Left ventricle myocardium inferior (tissue), 1 donor: ENCODE data around the gene PGA4. TPM values are rescaled to one million over a fixed set of nuclear protein-coding genes. Genes with fewer than 3 reads are reported as not detected.

Source experiments
- DNase-seq: peaks from one replicate; pipeline ENCODE4 v3.0.0-alpha.2; 2020
- H3K27ac ChIP-seq: fragments of 200-600 bp; replicated peaks from 2 replicates; pipeline ENCODE4 v1.8.0; 2021
- H3K27me3 ChIP-seq: fragments of 200-600 bp; 2 replicates; pipeline ENCODE4 v1.8.0; 2021; ENCODE audit warnings: low read depth
- H3K36me3 ChIP-seq: fragments of 200-600 bp; 2 replicates; pipeline ENCODE4 v1.8.0; 2021
- H3K4me1 ChIP-seq: fragments of 200-600 bp; 2 replicates; pipeline ENCODE4 v1.8.0; 2021
- H3K4me3 ChIP-seq: fragments of 200-600 bp; 2 replicates; pipeline ENCODE4 v1.8.0; 2021; ENCODE audit warnings: mild to moderate bottlenecking, moderate library complexity
- H3K9me3 ChIP-seq: fragments of 200-600 bp; replicated peaks from 2 replicates; pipeline ENCODE4 v1.8.0; 2021
- intact Hi-C: fragments of 100-400 bp; cut with micrococcal nuclease; formaldehyde crosslinking; loops from one replicate; pipeline ENCODE4 v1.11.0; 2022
- total RNA-seq: library from RNA; stranded (reverse); fragmentation: NEBNext Ultra II Directional; extraction: Animal tissue kit (Norgen Biotek cat#: 25700); gene quantifications from one replicate; pipeline ENCODE4 v1.2.1, GENCODE V29; 2021
- TF ChIP-seq, protein P1 (sequence below): fragments of 200-600 bp; IDR thresholded peaks from 2 replicates; pipeline ENCODE4 v1.8.0; 2021; ENCODE audit warnings: antibody characterized with exemption, mild to moderate bottlenecking, borderline replicate concordance
- donor health status: DM: no; HTN: yes; CAD: no; lungs with severe emphysema.

PGA4 gene
- total RNA-seq, 1 donor from 2014 or later = 1.3 TPM

DNA sequence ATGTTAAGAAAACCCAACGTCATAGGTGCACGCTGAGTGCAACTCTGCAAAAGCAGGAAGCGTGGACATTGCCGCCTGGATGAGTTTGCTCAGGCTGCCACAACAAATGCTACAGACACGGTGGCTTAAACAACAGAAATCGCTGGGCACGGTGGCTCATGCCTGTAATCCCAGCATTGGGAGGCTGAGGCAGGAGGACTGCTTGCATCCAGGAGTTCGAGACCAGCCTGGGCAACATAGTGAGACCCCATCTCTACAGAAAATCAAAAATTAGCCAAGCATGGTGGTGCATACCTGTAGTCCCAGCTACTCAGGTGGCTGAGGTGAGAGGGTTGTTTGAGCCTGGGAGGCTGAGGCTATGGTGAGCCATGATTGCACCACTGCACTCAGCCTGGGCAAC is 32.2 kb upstream of the PGA4 start:
- TF ChIP-seq, protein P1, sequence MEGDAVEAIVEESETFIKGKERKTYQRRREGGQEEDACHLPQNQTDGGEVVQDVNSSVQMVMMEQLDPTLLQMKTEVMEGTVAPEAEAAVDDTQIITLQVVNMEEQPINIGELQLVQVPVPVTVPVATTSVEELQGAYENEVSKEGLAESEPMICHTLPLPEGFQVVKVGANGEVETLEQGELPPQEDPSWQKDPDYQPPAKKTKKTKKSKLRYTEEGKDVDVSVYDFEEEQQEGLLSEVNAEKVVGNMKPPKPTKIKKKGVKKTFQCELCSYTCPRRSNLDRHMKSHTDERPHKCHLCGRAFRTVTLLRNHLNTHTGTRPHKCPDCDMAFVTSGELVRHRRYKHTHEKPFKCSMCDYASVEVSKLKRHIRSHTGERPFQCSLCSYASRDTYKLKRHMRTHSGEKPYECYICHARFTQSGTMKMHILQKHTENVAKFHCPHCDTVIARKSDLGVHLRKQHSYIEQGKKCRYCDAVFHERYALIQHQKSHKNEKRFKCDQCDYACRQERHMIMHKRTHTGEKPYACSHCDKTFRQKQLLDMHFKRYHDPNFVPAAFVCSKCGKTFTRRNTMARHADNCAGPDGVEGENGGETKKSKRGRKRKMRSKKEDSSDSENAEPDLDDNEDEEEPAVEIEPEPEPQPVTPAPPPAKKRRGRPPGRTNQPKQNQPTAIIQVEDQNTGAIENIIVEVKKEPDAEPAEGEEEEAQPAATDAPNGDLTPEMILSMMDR = no peak
- intact Hi-C loops = no loop called here

DNA sequence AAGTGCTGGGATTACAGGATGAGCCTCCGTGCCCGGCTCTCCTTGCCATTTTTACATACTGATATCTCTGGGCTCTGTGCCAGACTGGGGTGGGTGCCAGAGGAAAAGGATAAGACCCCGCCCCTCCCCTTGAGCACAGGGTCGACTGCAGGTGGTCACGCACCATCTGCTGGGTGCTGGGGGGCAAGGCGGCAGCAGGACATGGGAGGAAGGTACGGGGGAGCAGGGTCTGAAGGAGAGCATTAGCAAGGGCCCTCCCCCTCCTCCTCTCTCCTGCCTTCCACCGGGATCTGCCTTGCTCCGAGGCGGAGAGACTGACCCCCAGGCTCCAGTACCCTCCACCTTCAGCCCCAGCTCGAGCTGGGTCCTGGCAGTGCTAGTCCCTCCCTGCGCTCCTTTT is 28.6 kb upstream of the PGA4 start:
- H3K9me3 ChIP-seq = peaks cover 4% of the 10 kb centered on the region
- intact Hi-C loops = no loop called here
- no peaks in the 10 kb centered on the region for H3K4me1 ChIP-seq
- H3K4me3 ChIP-seq = no peak overlapping the region
- peaks cover 78% of the 10 kb centered on the region for H3K27me3 ChIP-seq
- TF ChIP-seq, protein P1 = no peak
- no peaks in the 10 kb centered on the region for H3K36me3 ChIP-seq
- DNase-seq = no peak
- H3K27ac ChIP-seq = no peak overlapping the region

More for the DNA sequence above, 32.2 kb upstream of the PGA4 start:
- no peak for DNase-seq
- Histone ChIP-seq H3K27ac (no peak overlapping the region), H3K9me3 (no peaks in the 10 kb centered on the region), H3K27me3 (peaks cover 50% of the 10 kb centered on the region), H3K36me3 (no peaks in the 10 kb centered on the region), H3K4me3 (no peak overlapping the region), H3K4me1 (no peaks in the 10 kb centered on the region)

DNA sequence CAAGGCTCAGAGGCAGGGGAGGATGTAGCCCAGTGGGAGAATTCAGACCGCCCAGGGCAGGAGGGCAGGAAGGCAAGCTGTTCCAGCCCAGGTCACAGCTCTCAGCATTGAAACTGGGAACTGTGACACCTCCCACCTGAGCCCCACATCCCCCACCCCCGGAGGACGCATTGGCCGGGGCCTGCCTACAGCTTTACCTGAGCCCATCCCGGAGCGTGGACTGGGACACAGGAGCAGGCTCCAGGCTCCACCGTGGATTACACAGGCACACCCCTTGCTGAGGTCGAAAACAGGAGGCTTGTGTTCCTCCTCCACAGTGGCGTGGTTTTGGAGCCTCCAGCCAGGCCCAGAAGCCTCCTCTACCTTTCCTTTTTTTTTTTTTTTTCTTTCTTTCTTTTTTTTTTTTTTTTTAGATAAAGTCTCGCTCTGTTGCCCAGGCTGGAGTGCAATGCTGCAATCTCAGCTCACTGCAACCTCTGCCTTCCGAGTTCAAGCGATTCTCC is 27.9 kb upstream of the PGA4 start:
- Histone ChIP-seq H3K27me3 (peaks cover 78% of the 10 kb centered on the region), H3K36me3 (no peaks in the 10 kb centered on the region), H3K4me3 (no peak overlapping the region), H3K27ac (no peak overlapping the region), H3K4me1 (no peaks in the 10 kb centered on the region), H3K9me3 (peaks cover 10% of the 10 kb centered on the region)
- DNase-seq = no peak
- intact Hi-C loops = no loop called here
- TF ChIP-seq, protein P1 = no peak

DNA sequence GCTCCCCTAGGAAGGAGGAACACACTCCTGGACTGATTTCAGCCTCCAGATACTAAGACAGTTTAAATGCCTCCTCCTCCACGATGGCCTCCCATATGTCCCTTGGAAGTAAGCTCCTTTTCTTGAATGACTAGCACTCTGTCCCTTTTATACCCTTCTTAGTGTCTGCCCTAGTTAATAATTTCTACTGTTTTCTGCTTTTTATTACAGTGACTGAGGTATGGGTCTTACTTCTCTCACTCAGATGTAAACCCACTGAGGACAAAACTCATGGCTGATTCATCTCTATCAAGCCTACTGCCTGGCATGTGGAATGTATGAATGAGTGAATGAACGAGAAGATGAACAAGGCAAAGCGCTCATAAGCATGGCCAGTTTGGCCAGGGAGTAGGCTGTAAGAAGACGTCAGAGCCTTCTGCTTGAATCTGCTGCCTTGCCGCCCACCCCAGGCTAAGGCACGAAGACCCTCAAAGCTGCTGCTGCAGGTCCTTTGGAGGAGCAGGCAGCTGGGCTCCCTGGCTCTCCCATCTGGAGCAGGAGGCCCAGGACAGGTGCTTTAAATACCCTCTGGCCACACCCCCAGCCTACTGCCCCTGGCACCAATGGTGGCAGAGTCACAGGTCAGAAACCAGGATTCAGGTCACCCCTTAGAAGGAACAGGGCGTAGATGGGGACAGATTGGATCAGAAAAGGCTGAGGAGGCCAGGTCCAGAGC is 27.0 kb upstream of the PGA4 start:
- Histone ChIP-seq H3K36me3 (no peaks in the 10 kb centered on the region), H3K4me3 (no peak overlapping the region), H3K4me1 (no peaks in the 10 kb centered on the region), H3K27ac (no peak overlapping the region), H3K9me3 (peaks cover 12% of the 10 kb centered on the region), H3K27me3 (peaks cover 72% of the 10 kb centered on the region)
- intact Hi-C loops = no loop called here
- TF ChIP-seq, protein P1 = no peak
- no peak for DNase-seq

DNA sequence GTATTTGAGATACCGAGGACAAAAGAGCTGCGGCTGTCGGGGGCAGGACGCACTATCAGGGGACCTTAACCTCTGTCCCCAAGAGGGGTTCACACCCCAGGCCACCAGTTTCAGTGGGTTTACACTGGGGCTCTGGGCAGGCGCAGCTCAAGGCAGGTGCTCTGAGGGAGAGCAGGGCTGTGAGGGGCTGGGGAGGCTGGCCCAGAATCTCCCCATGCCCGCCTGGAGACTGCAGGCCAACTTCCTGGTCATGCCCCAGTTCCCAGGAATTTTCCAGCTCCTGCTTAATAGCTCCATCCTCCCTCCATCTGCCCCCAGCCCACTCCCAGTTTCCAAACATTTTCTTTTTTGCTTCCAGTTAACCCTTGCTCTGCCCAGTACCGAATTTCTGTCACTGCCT is 26.4 kb upstream of the PGA4 start:
- Histone ChIP-seq H3K4me1 (no peaks in the 10 kb centered on the region), H3K4me3 (no peak overlapping the region), H3K9me3 (peaks cover 12% of the 10 kb centered on the region), H3K27ac (no peak overlapping the region), H3K36me3 (no peaks in the 10 kb centered on the region), H3K27me3 (peaks cover 66% of the 10 kb centered on the region)
- intact Hi-C loops = no loop called here
- DNase-seq = no peak
- TF ChIP-seq, protein P1 = no peak
